D721Med (cell line): Measurements from ENCODE around the gene OR2S2.

Experiments
- DNase-seq: peaks from one replicate; pipeline ENCODE4 v3.0.0; 2011; ENCODE audit warnings: low spot score; ENCODE audit not compliant: insufficient read length
- FAIRE-seq: peaks from 2 replicates; lab custom pipeline; 2011; peaks lifted over from hg19 to GRCh38; lab: Jason Lieb, UNC
- CTCF ChIP-seq: IDR thresholded peaks from 2 replicates; pipeline ENCODE4 v1.5.1; 2012; ENCODE audit warnings: mild to moderate bottlenecking, control low read depth; ENCODE audit not compliant: insufficient read depth; ENCODE audit errors: missing control alignments

OR2S2 gene

GRCh38 chr9:35909274-35909673 is 48.7 kb downstream of the OR2S2 start, which contains the start of gene SPAAR:
TSS of gene SPAAR (plus strand) at chr9:35909490. CDS start at chr9:35910464, 974 bp downstream.
- FAIRE-seq, result no peak

GRCh38 chr9:35908504-35909125 is 49.3 kb downstream of the OR2S2 start:
- FAIRE-seq (no peak), DNase-seq (no peak)
- no peak for TF ChIP-seq CTCF

More at GRCh38 chr9:35909274-35909673, 48.7 kb downstream of the OR2S2 start, which contains the start of gene SPAAR:
- DNase-seq, result no peak
- no peak for TF ChIP-seq CTCF

- no peak for TF ChIP-seq CTCF
- no peak for FAIRE-seq
- no peak for DNase-seq
Measured at GRCh38 chr9:35907711-35908503, 50.0 kb downstream of the OR2S2 start.
